Measurements from ENCODE around the gene IL17REL. TPM values are rescaled to one million over a fixed set of nuclear protein-coding genes. Genes with fewer than 3 reads are reported as not detected.

IL17REL gene
- total RNA-seq, 6 donors from 2014 or later = 0.06 TPM; not detected in 5

DNA sequence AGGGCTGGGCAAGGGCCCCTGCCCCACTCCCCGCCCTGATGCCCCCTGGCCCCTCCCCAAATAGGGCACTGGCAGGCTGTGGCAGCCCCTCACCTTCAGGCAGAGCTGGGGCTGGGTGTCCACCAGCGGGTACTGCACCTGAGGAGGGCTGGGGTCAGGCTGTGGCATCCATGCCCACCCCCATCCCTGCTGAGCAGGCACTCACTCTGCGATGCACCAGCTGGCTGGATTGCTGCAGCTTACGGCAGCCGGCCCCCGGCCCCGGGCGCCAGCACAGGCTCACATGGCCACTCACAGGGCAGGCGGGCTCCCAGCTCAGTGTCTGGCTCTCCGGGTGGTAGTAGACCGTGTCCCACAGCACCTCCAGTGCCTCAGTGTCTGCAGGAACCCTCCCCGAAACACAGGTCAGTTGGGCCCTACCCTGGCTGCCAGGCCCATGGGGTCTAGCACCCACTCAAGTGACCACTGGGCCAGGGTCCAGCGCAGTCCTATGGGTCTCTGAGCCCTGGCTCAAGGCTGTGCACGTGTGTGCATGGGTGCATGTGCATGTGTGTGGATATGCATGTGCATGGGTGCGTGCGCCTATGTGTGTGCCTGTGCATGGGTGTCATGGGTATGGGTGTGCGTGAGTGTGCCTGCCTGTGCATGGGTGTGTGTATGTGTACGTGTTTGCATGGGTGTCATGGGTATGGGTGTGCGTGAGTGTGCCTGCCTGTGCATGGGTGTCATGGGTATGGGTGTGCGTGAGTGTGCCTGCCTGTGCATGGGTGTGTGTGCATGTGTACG lies 14.4 kb downstream of the IL17REL start:
- TF ChIP-seq, protein P1, sequence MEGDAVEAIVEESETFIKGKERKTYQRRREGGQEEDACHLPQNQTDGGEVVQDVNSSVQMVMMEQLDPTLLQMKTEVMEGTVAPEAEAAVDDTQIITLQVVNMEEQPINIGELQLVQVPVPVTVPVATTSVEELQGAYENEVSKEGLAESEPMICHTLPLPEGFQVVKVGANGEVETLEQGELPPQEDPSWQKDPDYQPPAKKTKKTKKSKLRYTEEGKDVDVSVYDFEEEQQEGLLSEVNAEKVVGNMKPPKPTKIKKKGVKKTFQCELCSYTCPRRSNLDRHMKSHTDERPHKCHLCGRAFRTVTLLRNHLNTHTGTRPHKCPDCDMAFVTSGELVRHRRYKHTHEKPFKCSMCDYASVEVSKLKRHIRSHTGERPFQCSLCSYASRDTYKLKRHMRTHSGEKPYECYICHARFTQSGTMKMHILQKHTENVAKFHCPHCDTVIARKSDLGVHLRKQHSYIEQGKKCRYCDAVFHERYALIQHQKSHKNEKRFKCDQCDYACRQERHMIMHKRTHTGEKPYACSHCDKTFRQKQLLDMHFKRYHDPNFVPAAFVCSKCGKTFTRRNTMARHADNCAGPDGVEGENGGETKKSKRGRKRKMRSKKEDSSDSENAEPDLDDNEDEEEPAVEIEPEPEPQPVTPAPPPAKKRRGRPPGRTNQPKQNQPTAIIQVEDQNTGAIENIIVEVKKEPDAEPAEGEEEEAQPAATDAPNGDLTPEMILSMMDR (IDR thresholded peaks at IDR 0.05) = no peak
- TF ChIP-seq POLR2AphosphoS5 (IDR thresholded peaks at IDR 0.05) (no peak), EP300 (IDR thresholded peaks at IDR 0.05) (no peak), POLR2A (IDR thresholded peaks at IDR 0.05) (no peak)
- DNase-seq = peak in 1 of 2 donors; percentile 69

DNA sequence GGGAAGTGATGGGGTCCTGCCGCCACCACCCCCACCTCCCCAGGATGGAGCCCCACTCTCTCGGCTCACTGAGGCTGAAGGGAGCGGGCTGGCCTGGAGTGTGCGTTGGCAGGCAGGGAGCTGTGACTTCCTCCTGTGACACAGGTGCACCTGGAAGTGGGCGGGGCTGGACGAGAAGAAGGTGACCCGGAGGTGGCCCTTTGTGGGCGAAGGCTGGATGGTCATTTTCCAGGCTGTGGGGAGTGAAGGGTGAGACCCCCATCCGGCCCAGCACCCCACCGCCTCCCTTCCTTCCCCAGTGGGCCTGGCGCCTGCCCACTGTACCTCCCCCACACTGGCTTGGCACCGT lies 15.3 kb downstream of the IL17REL start:
- no peaks in the 10 kb centered on the region for H3K9me3 ChIP-seq
- peaks cover 10 to 23% (median 11%) of the 10 kb centered on the region in 4 donors for H3K4me1 ChIP-seq
- no peak for ATAC-seq (ENCODE audit: low FRiP score in 2 of 2)
- TF ChIP-seq EP300 (IDR thresholded peaks at IDR 0.05) (no peak), POLR2AphosphoS5 (IDR thresholded peaks at IDR 0.05) (no peak), POLR2A (IDR thresholded peaks at IDR 0.05) (no peak)
- TF ChIP-seq, protein P1 (IDR thresholded peaks at IDR 0.05) = no peak
- DNase-seq = peak; percentile 41 to 54
- no peak overlapping the region for H3K27ac ChIP-seq
- WGBS, 2 donors = 79 to 87% methylated on average over 10 to 12 of the region's 12 CpGs
- H3K4me3 ChIP-seq = no peak overlapping the region
- peaks cover 0 to 10% (median 1%) of the 10 kb centered on the region in 4 donors for H3K27me3 ChIP-seq
- no peaks in the 10 kb centered on the region for H3K36me3 ChIP-seq

More for the DNA sequence above, 14.4 kb downstream of the IL17REL start:
- 95 to 100% methylated on average over 6 to 14 of the region's 21 CpGs for WGBS, 2 donors
- H3K27me3 ChIP-seq = peaks cover 0 to 10% (median 1%) of the 10 kb centered on the region in 4 donors
- H3K27ac ChIP-seq = no peak overlapping the region
- no peaks in the 10 kb centered on the region for H3K9me3 ChIP-seq
- no peak overlapping the region for H3K4me3 ChIP-seq
- no peaks in the 10 kb centered on the region for H3K36me3 ChIP-seq
- H3K4me1 ChIP-seq = peaks cover 8 to 20% (median 10%) of the 10 kb centered on the region in 4 donors
- ATAC-seq (ENCODE audit: low FRiP score in 2 of 2) = no peak

DNA sequence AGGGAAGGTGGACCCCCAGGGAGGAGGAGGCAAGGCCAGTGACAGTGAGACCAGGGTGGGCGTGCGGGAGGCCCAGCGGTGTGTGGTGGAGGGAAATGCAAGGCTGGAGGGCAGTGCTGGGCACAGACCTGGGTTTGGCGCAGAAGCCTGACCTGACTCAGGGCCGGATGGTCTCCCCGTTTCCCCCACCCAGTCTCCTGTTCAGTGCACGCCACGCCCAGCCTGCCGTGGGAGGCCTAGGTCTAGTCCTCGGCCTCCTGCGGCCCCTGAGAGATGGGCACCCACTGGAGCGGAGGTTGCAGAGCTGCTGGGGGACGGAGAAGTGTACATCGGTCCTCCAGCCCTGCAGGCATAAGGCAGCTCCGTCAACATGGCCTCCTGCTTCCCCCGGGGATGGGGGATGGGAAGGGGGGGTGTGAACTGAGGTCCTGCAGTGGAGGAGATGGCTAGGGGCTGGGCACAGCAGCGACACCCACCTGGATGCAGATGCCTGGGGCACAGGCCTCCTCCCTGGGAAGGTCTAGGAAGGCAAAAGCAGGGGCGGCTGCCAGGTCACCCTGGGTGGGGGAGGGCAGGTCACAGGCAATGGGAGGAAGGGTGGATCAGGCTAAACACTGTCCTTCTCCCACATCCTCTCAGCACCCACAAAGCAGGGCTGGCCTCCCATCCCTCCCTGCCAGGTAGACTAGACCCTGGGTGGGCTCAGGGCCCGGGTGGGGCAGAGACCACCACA lies 15.9 kb downstream of the IL17REL start:
- WGBS, 2 donors = 82 to 87% methylated on average over 10 to 19 of the region's 19 CpGs
- no peak overlapping the region for H3K27ac ChIP-seq
- TF ChIP-seq, protein P1 (IDR thresholded peaks at IDR 0.05) = no peak
- no peak overlapping the region for H3K4me3 ChIP-seq
- no peaks in the 10 kb centered on the region for H3K36me3 ChIP-seq
- ATAC-seq (ENCODE audit: low FRiP score in 2 of 2) (no peak), DNase-seq (peak in 1 of 2 donors; percentile 70)
- H3K27me3 ChIP-seq = peaks cover 0 to 10% (median 1%) of the 10 kb centered on the region in 4 donors
- peaks cover 10 to 23% (median 11%) of the 10 kb centered on the region in 4 donors for H3K4me1 ChIP-seq
- no peaks in the 10 kb centered on the region for H3K9me3 ChIP-seq

DNA sequence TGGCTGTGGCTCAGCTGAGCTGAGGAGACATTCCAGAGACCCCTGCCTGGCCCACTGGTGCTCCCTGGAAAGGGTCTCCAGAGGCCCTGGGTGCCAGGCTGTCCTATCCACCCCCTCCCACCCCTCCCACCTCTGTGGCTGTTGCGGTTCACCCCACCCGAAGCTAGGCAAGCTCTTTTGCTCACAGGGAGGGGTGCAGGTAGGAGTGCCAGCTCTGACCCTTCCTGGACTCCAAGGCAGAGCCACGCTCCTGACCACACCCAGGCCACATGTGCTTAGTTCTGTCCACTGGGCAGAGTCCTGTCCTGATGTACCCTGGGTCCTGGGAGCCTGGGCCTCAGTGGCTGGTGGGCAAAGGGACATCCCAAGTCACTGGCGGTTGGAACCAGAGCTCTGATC lies 16.4 kb downstream of the IL17REL start:
- peaks cover 0 to 10% (median 1%) of the 10 kb centered on the region in 4 donors for H3K27me3 ChIP-seq
- no peak for TF ChIP-seq POLR2A (IDR thresholded peaks at IDR 0.05)
- TF ChIP-seq, protein P1 (IDR thresholded peaks at IDR 0.05) = no peak
- no peak for TF ChIP-seq EP300 (IDR thresholded peaks at IDR 0.05)
- no peak for TF ChIP-seq POLR2AphosphoS5 (IDR thresholded peaks at IDR 0.05)
- H3K36me3 ChIP-seq = no peaks in the 10 kb centered on the region
- no peak overlapping the region for H3K27ac ChIP-seq
- no peak for ATAC-seq (ENCODE audit: low FRiP score in 2 of 2)
- H3K9me3 ChIP-seq = peaks cover 0 to under 1% (median 0%) of the 10 kb centered on the region in 4 donors
- peaks cover 10 to 23% (median 11%) of the 10 kb centered on the region in 4 donors for H3K4me1 ChIP-seq
- DNase-seq = no peak
- WGBS, 2 donors = 87 to 100% methylated on average over 1 to 4 of the region's 4 CpGs
- no peak overlapping the region for H3K4me3 ChIP-seq
